WTC11 (cell line): Measurements from ENCODE around the gene EBF3. TPM values are rescaled to one million over a fixed set of nuclear protein-coding genes. Genes with fewer than 3 reads are reported as not detected.

Experiments
- ATAC-seq: fragments of 200-7000 bp; cut with Tn5 transposase; 2 replicates; pipeline ENCODE4 v1.10.0; 2021; ENCODE audit warnings: mild to moderate bottlenecking, moderate library complexity
- CTCF ChIA-PET: fragments of 300-600 bp; sonication (Branson Sonifier 250); formaldehyde crosslinking; loops from one replicate; lab custom pipeline; 2021; ENCODE audit warnings: antibody characterized with exemption; lab: Charles Lee
- POLR2A ChIA-PET: fragments of 350-600 bp; sonication (Branson Sonifier 250); formaldehyde crosslinking; loops from one replicate; lab custom pipeline; 2021; ENCODE audit warnings: antibody characterized with exemption; lab: Charles Lee
- DNase-seq: peaks from one replicate; pipeline ENCODE4 v3.0.0; 2021; ENCODE audit warnings: low spot score
- H3K27ac Mint-ChIP-seq: 2 replicates; pipeline ENCODE4 v1.8.0; 2021; ENCODE audit warnings: mixed read lengths
- H3K27me3 Mint-ChIP-seq: 2 replicates; pipeline ENCODE4 v1.8.0; 2021; ENCODE audit warnings: low read depth, mild to moderate bottlenecking, moderate library complexity, mixed read lengths
- H3K36me3 Mint-ChIP-seq: 2 replicates; pipeline ENCODE4 v1.8.0; 2021; ENCODE audit warnings: mixed read lengths
- H3K4me1 Mint-ChIP-seq: 2 replicates; pipeline ENCODE4 v1.8.0; 2022; ENCODE audit warnings: mixed read lengths
- H3K4me3 Mint-ChIP-seq: 2 replicates; pipeline ENCODE4 v1.8.0; 2021; ENCODE audit warnings: mild to moderate bottlenecking, moderate library complexity, mixed read lengths
- H3K9me3 Mint-ChIP-seq: 2 replicates; pipeline ENCODE4 v1.8.0; 2021; ENCODE audit warnings: mixed read lengths
- ATF3 ChIP-seq: sonication (generic); formaldehyde crosslinking; conservative IDR thresholded peaks from 2 replicates; pipeline ENCODE4 v1.8.1; 2022; ENCODE audit warnings: mild to moderate bottlenecking, missing genetic modification reagents
- CREM ChIP-seq: sonication (generic); formaldehyde crosslinking; IDR thresholded peaks from 2 replicates; pipeline ENCODE4 v1.8.1; 2022; ENCODE audit warnings: mild to moderate bottlenecking, missing genetic modification reagents, moderate library complexity
- ELF4 ChIP-seq: sonication (generic); formaldehyde crosslinking; IDR thresholded peaks from 2 replicates; pipeline ENCODE4 v1.8.1; 2022; ENCODE audit warnings: low read depth, mild to moderate bottlenecking, moderate library complexity, missing genetic modification reagents
- ETV6 ChIP-seq: sonication (generic); formaldehyde crosslinking; IDR thresholded peaks from 2 replicates; pipeline ENCODE4 v1.8.1; 2022; ENCODE audit warnings: mild to moderate bottlenecking, missing genetic modification reagents
- FOXJ3 ChIP-seq: sonication (generic); formaldehyde crosslinking; IDR thresholded peaks from 2 replicates; pipeline ENCODE4 v1.9.0; 2021; ENCODE audit warnings: missing genetic modification reagents, mild to moderate bottlenecking, borderline replicate concordance
- FOXK1 ChIP-seq: sonication (generic); formaldehyde crosslinking; IDR thresholded peaks from 2 replicates; pipeline ENCODE4 v1.8.0; 2022; ENCODE audit warnings: mild to moderate bottlenecking, moderate library complexity, missing genetic modification reagents
- HMGA2 ChIP-seq: fragments of 250-450 bp; sonication (Bioruptor Pico); IDR thresholded peaks from 2 replicates; pipeline ENCODE4 v1.4.0; 2021; ENCODE audit warnings: mild to moderate bottlenecking, moderate library complexity
- HMGXB4 ChIP-seq: sonication (generic); formaldehyde crosslinking; IDR thresholded peaks from 2 replicates; pipeline ENCODE4 v1.8.1; 2023; ENCODE audit warnings: mild to moderate bottlenecking, moderate library complexity, missing genetic modification reagents
- OVOL2 ChIP-seq: fragments of 250-450 bp; sonication (Bioruptor Pico); IDR thresholded peaks from 2 replicates; pipeline ENCODE4 v1.9.0; 2021; ENCODE audit warnings: mild to moderate bottlenecking, borderline replicate concordance
- PREB ChIP-seq: sonication (generic); formaldehyde crosslinking; IDR thresholded peaks from 2 replicates; pipeline ENCODE4 v1.8.1; 2022; ENCODE audit warnings: mild to moderate bottlenecking, missing genetic modification reagents, moderate library complexity, borderline replicate concordance
- SMAD4 ChIP-seq: sonication (generic); formaldehyde crosslinking; IDR thresholded peaks from 2 replicates; pipeline ENCODE4 v1.8.0; 2022; ENCODE audit warnings: mild to moderate bottlenecking, missing genetic modification reagents
- SOX15 ChIP-seq: fragments of 250-450 bp; sonication (Bioruptor Pico); IDR thresholded peaks from 2 replicates; pipeline ENCODE4 v1.9.0; 2021; ENCODE audit warnings: mild to moderate bottlenecking
- SP1 ChIP-seq: sonication (generic); formaldehyde crosslinking; conservative IDR thresholded peaks from 2 replicates; pipeline ENCODE4 v1.8.1; 2022; ENCODE audit warnings: missing genetic modification reagents
- TEAD1 ChIP-seq: sonication (generic); formaldehyde crosslinking; IDR thresholded peaks from 2 replicates; pipeline ENCODE4 v1.8.0; 2022; ENCODE audit warnings: mild to moderate bottlenecking, missing genetic modification reagents
- ZNF121 ChIP-seq: sonication (generic); formaldehyde crosslinking; IDR thresholded peaks from 2 replicates; pipeline ENCODE4 v1.8.0; 2023; ENCODE audit warnings: missing genetic modification reagents
- ZNF219 ChIP-seq: sonication (generic); formaldehyde crosslinking; IDR thresholded peaks from 2 replicates; pipeline ENCODE4 v1.8.0; 2023; ENCODE audit warnings: missing genetic modification reagents, mild to moderate bottlenecking, borderline replicate concordance
- ZNF317 ChIP-seq: sonication (generic); formaldehyde crosslinking; IDR thresholded peaks from 2 replicates; pipeline ENCODE4 v1.8.1; 2023; ENCODE audit warnings: low read depth, mild to moderate bottlenecking, moderate library complexity, missing genetic modification reagents, borderline replicate concordance
- total RNA-seq: library from RNA; stranded (reverse); gene quantifications from 3 replicates; pipeline ENCODE4 v1.2.3, GENCODE V29; 2021
- TF ChIP-seq, protein P1 (sequence below): sonication (generic); formaldehyde crosslinking; conservative IDR thresholded peaks from 2 replicates; pipeline ENCODE4 v1.8.1; 2023; ENCODE audit warnings: mild to moderate bottlenecking, low read depth, missing genetic modification reagents, moderate library complexity
- TF ChIP-seq, protein P2 (sequence below): sonication (generic); formaldehyde crosslinking; IDR thresholded peaks from 2 replicates; pipeline ENCODE4 v1.8.0; 2022; ENCODE audit warnings: mild to moderate bottlenecking, missing genetic modification reagents
- TF ChIP-seq, protein P3 (sequence below): sonication (generic); formaldehyde crosslinking; IDR thresholded peaks from 2 replicates; pipeline ENCODE4 v1.8.0; 2022; ENCODE audit warnings: mild to moderate bottlenecking, missing genetic modification reagents
- TF ChIP-seq, protein P4 (sequence below): sonication (generic); formaldehyde crosslinking; IDR thresholded peaks from 2 replicates; pipeline ENCODE4 v1.8.1; 2023; ENCODE audit warnings: mild to moderate bottlenecking, missing genetic modification reagents, moderate library complexity
- TF ChIP-seq, protein P5 (sequence below): sonication (generic); formaldehyde crosslinking; IDR thresholded peaks from 2 replicates; pipeline ENCODE4 v1.8.1; 2022; ENCODE audit warnings: low read depth, mild to moderate bottlenecking, moderate library complexity, missing genetic modification reagents, borderline replicate concordance

EBF3 gene
- total RNA-seq, 1 experiment from 2014 or later: 1.2 TPM

GRCh38 chr10:129879655-129880054, 84.4 kb downstream of the EBF3 start:
- DNase-seq (no peak), ATAC-seq (no peak)
- ChIA-PET CTCF (interaction anchor here (5.2 kb wide), 1 partner anchor 9 kb away, joined by 79 read pairs; no protein-coding TSS in a partner anchor), POLR2A (no interaction called here)
- no peaks in the 10 kb centered on the region for H3K27me3 Mint-ChIP-seq
- no peak for TF ChIP-seq TEAD1
- no peak for TF ChIP-seq ETV6 (CRISPR knock-in tag)
- TF ChIP-seq, protein P1, sequence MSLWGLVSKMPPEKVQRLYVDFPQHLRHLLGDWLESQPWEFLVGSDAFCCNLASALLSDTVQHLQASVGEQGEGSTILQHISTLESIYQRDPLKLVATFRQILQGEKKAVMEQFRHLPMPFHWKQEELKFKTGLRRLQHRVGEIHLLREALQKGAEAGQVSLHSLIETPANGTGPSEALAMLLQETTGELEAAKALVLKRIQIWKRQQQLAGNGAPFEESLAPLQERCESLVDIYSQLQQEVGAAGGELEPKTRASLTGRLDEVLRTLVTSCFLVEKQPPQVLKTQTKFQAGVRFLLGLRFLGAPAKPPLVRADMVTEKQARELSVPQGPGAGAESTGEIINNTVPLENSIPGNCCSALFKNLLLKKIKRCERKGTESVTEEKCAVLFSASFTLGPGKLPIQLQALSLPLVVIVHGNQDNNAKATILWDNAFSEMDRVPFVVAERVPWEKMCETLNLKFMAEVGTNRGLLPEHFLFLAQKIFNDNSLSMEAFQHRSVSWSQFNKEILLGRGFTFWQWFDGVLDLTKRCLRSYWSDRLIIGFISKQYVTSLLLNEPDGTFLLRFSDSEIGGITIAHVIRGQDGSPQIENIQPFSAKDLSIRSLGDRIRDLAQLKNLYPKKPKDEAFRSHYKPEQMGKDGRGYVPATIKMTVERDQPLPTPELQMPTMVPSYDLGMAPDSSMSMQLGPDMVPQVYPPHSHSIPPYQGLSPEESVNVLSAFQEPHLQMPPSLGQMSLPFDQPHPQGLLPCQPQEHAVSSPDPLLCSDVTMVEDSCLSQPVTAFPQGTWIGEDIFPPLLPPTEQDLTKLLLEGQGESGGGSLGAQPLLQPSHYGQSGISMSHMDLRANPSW: no peak
- no peak for TF ChIP-seq FOXJ3
- TF ChIP-seq SMAD4 (CRISPR knock-in tag): no peak
- no peak for TF ChIP-seq SOX15 (CRISPR knock-in tag)
- no peak for TF ChIP-seq OVOL2 (CRISPR knock-in tag)
- no peak for TF ChIP-seq HMGA2 (CRISPR knock-in tag)
- no peak for TF ChIP-seq ATF3 (CRISPR knock-in tag)
- TF ChIP-seq ELF4 (CRISPR knock-in tag): no peak
- TF ChIP-seq, protein P2, sequence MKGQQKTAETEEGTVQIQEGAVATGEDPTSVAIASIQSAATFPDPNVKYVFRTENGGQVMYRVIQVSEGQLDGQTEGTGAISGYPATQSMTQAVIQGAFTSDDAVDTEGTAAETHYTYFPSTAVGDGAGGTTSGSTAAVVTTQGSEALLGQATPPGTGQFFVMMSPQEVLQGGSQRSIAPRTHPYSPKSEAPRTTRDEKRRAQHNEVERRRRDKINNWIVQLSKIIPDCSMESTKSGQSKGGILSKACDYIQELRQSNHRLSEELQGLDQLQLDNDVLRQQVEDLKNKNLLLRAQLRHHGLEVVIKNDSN (CRISPR knock-in tag): no peak
- TF ChIP-seq, protein P3, sequence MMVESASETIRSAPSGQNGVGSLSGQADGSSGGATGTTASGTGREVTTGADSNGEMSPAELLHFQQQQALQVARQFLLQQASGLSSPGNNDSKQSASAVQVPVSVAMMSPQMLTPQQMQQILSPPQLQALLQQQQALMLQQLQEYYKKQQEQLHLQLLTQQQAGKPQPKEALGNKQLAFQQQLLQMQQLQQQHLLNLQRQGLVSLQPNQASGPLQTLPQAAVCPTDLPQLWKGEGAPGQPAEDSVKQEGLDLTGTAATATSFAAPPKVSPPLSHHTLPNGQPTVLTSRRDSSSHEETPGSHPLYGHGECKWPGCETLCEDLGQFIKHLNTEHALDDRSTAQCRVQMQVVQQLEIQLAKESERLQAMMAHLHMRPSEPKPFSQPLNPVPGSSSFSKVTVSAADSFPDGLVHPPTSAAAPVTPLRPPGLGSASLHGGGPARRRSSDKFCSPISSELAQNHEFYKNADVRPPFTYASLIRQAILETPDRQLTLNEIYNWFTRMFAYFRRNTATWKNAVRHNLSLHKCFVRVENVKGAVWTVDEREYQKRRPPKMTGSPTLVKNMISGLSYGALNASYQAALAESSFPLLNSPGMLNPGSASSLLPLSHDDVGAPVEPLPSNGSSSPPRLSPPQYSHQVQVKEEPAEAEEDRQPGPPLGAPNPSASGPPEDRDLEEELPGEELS (CRISPR knock-in tag): no peak
- TF ChIP-seq, protein P4, sequence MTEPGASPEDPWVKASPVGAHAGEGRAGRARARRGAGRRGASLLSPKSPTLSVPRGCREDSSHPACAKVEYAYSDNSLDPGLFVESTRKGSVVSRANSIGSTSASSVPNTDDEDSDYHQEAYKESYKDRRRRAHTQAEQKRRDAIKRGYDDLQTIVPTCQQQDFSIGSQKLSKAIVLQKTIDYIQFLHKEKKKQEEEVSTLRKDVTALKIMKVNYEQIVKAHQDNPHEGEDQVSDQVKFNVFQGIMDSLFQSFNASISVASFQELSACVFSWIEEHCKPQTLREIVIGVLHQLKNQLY (CRISPR knock-in tag): no peak
- TF ChIP-seq, protein P5, sequence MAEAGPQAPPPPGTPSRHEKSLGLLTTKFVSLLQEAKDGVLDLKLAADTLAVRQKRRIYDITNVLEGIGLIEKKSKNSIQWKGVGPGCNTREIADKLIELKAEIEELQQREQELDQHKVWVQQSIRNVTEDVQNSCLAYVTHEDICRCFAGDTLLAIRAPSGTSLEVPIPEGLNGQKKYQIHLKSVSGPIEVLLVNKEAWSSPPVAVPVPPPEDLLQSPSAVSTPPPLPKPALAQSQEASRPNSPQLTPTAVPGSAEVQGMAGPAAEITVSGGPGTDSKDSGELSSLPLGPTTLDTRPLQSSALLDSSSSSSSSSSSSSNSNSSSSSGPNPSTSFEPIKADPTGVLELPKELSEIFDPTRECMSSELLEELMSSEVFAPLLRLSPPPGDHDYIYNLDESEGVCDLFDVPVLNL (CRISPR knock-in tag): no peak
- TF ChIP-seq FOXK1: no peak
- TF ChIP-seq SP1 (CRISPR knock-in tag): no peak
- TF ChIP-seq ZNF121 (CRISPR knock-in tag): no peak
- TF ChIP-seq PREB: no peak
- no peak overlapping the region for H3K4me3 Mint-ChIP-seq
- H3K4me1 Mint-ChIP-seq: peaks cover 8% of the 10 kb centered on the region
- H3K9me3 Mint-ChIP-seq: no peaks in the 10 kb centered on the region
- no peak overlapping the region for H3K27ac Mint-ChIP-seq
- no peaks in the 10 kb centered on the region for H3K36me3 Mint-ChIP-seq

DNA sequence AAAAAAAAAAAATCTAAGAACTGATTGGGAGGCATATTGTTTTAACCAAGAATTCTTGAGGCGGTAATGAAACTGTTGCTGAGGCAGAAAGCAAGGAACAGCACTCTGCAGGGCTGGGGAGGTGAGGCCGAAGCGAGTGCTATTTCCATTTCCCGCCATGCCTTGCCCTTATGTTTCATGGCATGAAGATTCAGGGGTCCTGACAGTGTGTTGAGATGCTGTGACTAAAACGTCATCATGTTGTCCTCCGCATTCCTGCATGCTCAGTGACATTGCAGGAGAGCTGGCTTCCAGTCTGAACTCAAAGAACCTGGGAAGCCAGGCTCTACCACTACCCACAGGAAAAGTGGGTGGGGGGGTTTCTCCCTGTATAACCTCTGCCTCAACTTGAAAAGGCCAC, 85.2 kb downstream of the EBF3 start:
- TF ChIP-seq ZNF219 (CRISPR knock-in tag): no peak
- TF ChIP-seq CREM (CRISPR knock-in tag): no peak
- TF ChIP-seq, protein P4 (CRISPR knock-in tag): no peak
- no peak for TF ChIP-seq ZNF121 (CRISPR knock-in tag)
- no peak for TF ChIP-seq SOX15 (CRISPR knock-in tag)
- TF ChIP-seq SP1 (CRISPR knock-in tag): no peak
- no peak for TF ChIP-seq ZNF317
- no peak for TF ChIP-seq HMGXB4 (CRISPR knock-in tag)
- TF ChIP-seq, all 79 proteins: peak for 0
- H3K36me3 Mint-ChIP-seq: no peaks in the 10 kb centered on the region
- CTCF ChIA-PET: interaction anchor here (0.5 to 5.2 kb wide), 9 partner anchors 8 to 604 kb away, joined by 3 to 79 read pairs (median 4); no protein-coding TSS in a partner anchor
- H3K4me3 Mint-ChIP-seq: no peak overlapping the region
- H3K9me3 Mint-ChIP-seq: no peaks in the 10 kb centered on the region
- H3K4me1 Mint-ChIP-seq: peaks cover 11% of the 10 kb centered on the region
- DNase-seq: no peak
- ATAC-seq: no peak
- H3K27ac Mint-ChIP-seq: no peak overlapping the region
- H3K27me3 Mint-ChIP-seq: no peaks in the 10 kb centered on the region
- POLR2A ChIA-PET: no interaction called here
